Activated CD8-positive, alpha-beta T cell treated with anti-CD3 and anti-CD28 coated beads, Interleukin-2, amount 10 ng/mL, durations not matched to agents 7 days and 5 days (primary cell): ENCODE measurements around the gene SULT1A1. TPM values are rescaled to one million over a fixed set of nuclear protein-coding genes. Genes with fewer than 3 reads are reported as not detected.
"Not testable (repeated sequence)": the region's sequence is repeated elsewhere in the genome, so short reads cannot be mapped to it uniquely, and the experiment has no call there.

ENCODE experiments used
- ATAC-seq: fragments of 150-1000 bp; cut with Tn5 transposase; one replicate; pipeline ENCODE4 v1.10.0; 2021; ENCODE audit warnings: moderate library complexity
- CTCF ChIA-PET: fragments of 350-600 bp; sonication (Branson Sonifier 250); formaldehyde crosslinking; loops from one replicate; lab custom pipeline; 2021; ENCODE audit warnings: antibody characterized with exemption; lab: Charles Lee
- POLR2A ChIA-PET: fragments of 350-600 bp; sonication (Branson Sonifier 250); formaldehyde crosslinking; loops from one replicate; lab custom pipeline; 2021; ENCODE audit warnings: antibody characterized with exemption; lab: Charles Lee
- DNase-seq: peaks from one replicate; pipeline ENCODE4 v3.0.0-alpha.2; 2020
- H3K27ac Mint-ChIP-seq: one replicate; pipeline ENCODE4 v1.8.0; 2021; ENCODE audit warnings: mild to moderate bottlenecking, mixed read lengths
- H3K27me3 Mint-ChIP-seq: one replicate; pipeline ENCODE4 v1.8.0; 2021; ENCODE audit warnings: low read depth, mixed read lengths
- H3K36me3 Mint-ChIP-seq: one replicate; pipeline ENCODE4 v1.8.0; 2021; ENCODE audit warnings: low read depth, mixed read lengths
- H3K4me1 Mint-ChIP-seq: one replicate; pipeline ENCODE4 v1.8.0; 2021; ENCODE audit warnings: low read depth, mixed read lengths
- H3K4me3 Mint-ChIP-seq: one replicate; pipeline ENCODE4 v1.8.0; 2021; ENCODE audit warnings: mild to moderate bottlenecking, mixed read lengths
- H3K9me3 Mint-ChIP-seq: one replicate; pipeline ENCODE4 v1.8.0; 2022; ENCODE audit warnings: mixed read lengths; ENCODE audit not compliant: insufficient read depth
- total RNA-seq, 2 experiments: library from RNA; stranded (reverse); gene quantifications; one replicate each; pipeline ENCODE4 v1.2.3, GENCODE V29; 2021

The SULT1A1 gene
- total RNA-seq, 2 experiments from 2014 or later, result 11.8 to 13.0 TPM

GRCh38 chr16:28617874-28618273 is 8.0 kb upstream of the SULT1A1 start:
- Mint-ChIP-seq H3K36me3 (peaks cover 12% of the 10 kb centered on the region), H3K4me1 (peaks cover 12% of the 10 kb centered on the region), H3K27me3 (no peaks in the 10 kb centered on the region), H3K4me3 (no peak overlapping the region), H3K9me3 (no peaks in the 10 kb centered on the region), H3K27ac (no peak overlapping the region)
- ATAC-seq (no peak), DNase-seq (no peak)
- POLR2A ChIA-PET, result no interaction called here
- CTCF ChIA-PET, result no interaction called here

DNA sequence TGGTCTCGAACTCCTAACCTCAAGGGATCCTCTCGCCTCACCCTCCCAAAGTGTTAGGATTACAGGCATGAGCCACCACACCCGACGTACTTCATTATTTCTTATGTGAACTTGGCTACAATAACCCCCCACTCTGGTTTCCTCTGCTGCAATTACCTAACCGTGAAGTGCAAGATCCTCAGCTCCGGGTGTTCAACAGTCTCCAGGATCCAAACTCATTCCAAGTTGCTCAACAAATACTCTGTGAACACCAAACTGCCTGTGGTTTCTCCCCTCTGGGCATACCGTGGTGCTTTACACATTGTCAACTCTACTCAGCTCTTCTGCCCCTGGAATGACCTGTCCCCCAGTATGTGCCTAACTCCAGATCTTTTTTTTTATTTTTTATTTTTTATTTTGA is 6.8 kb upstream of the SULT1A1 start:
- DNase-seq (no peak), ATAC-seq (no peak)
- Mint-ChIP-seq H3K27ac (no peak overlapping the region), H3K36me3 (peaks cover 12% of the 10 kb centered on the region), H3K27me3 (no peaks in the 10 kb centered on the region), H3K4me3 (no peak overlapping the region), H3K4me1 (peaks cover 3% of the 10 kb centered on the region), H3K9me3 (no peaks in the 10 kb centered on the region)
- CTCF ChIA-PET, result interaction anchor here (1.2 kb wide), 1 partner anchor 24 kb away, joined by 4 read pairs; no protein-coding TSS in a partner anchor
- POLR2A ChIA-PET, result no interaction called here

- H3K36me3 Mint-ChIP-seq, result peaks cover 12% of the 10 kb centered on the region
- ATAC-seq, H3K4me1 Mint-ChIP-seq, POLR2A ChIA-PET, DNase-seq, H3K4me3 Mint-ChIP-seq, H3K27me3 Mint-ChIP-seq, H3K27ac Mint-ChIP-seq, H3K9me3 Mint-ChIP-seq: not testable (repeated sequence)
- CTCF ChIA-PET, result interaction anchor here (1.2 kb wide), 1 partner anchor 23 kb away, joined by 4 read pairs; no protein-coding TSS in a partner anchor
These were observed 6.4 kb upstream of the SULT1A1 start for GRCh38 chr16:28616224-28616577.

- POLR2A ChIA-PET, H3K27ac Mint-ChIP-seq, H3K4me1 Mint-ChIP-seq, CTCF ChIA-PET, H3K27me3 Mint-ChIP-seq, ATAC-seq, H3K4me3 Mint-ChIP-seq, H3K9me3 Mint-ChIP-seq: not testable (repeated sequence)
- peak; percentile 46 for DNase-seq
- H3K36me3 Mint-ChIP-seq, result peaks cover 11% of the 10 kb centered on the region
These were observed 5.8 kb upstream of the SULT1A1 start for GRCh38 chr16:28615486-28616223.

GRCh38 chr16:28614561-28614960 is 4.7 kb upstream of the SULT1A1 start:
- H3K4me3 Mint-ChIP-seq, H3K27ac Mint-ChIP-seq, POLR2A ChIA-PET, ATAC-seq, H3K9me3 Mint-ChIP-seq, CTCF ChIA-PET, H3K36me3 Mint-ChIP-seq, DNase-seq, H3K27me3 Mint-ChIP-seq: not testable (repeated sequence)
- peaks cover 12% of the 10 kb centered on the region for H3K4me1 Mint-ChIP-seq

DNA sequence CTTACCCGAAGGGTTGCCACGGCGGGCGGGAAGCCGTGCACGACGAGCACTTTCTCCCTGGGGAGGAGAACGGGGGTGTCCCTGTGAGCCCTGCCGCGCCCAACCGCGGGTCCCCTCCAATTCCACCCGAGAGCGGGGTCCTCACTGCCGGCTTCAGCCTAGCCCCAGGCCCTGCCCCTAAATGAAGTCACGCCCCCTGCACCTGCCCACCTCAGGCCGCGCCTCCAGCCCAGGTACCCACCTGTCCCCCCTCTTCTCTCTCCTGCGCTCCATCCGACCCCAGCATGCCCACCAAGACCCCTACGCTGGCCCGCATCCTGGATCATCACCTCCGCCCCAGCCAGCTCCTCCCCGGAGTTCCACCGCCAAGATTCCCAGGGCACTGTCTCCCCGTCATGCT is 4.1 kb upstream of the SULT1A1 start:
- H3K27ac Mint-ChIP-seq, CTCF ChIA-PET, ATAC-seq, H3K9me3 Mint-ChIP-seq, H3K36me3 Mint-ChIP-seq, H3K27me3 Mint-ChIP-seq, H3K4me3 Mint-ChIP-seq, DNase-seq, POLR2A ChIA-PET: not testable (repeated sequence)
- peaks cover 17% of the 10 kb centered on the region for H3K4me1 Mint-ChIP-seq

GRCh38 chr16:28612359-28613280 is 2.8 kb upstream of the SULT1A1 start:
- H3K9me3 Mint-ChIP-seq, H3K27ac Mint-ChIP-seq, H3K36me3 Mint-ChIP-seq, DNase-seq, CTCF ChIA-PET, H3K27me3 Mint-ChIP-seq, H3K4me3 Mint-ChIP-seq, POLR2A ChIA-PET: not testable (repeated sequence)
- ATAC-seq, result peak; percentile 95
- peaks cover 17% of the 10 kb centered on the region for H3K4me1 Mint-ChIP-seq

DNA sequence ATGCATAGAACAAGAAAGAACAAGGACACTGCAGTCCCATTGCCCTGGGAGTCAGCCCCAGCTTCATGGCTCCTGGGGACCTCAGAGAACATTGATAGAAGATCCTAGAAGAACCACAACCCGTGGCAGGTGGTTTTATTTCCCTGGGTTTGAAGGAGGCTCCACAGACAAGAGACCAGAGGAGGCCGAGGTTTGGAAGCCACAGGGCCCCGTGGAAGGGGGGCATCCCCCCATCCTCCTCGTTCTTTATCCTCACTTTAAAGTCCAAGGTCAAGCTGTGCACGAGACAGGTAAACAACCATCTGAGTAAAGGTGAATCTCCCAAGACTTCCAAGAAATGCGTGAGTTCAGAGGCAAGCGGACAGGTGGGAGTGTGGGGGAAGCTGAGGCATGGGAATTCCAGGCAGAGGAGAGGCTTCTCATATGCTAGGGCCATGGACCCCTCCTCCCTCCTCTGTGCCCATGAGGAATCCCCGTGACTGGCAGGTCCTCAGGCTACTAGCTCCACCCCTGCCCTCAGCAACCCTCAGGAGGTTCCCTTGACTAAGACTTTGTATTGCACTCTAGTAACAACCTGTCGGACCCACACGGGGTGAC is 849 bp upstream of the SULT1A1 start:
- H3K9me3 Mint-ChIP-seq, result no peaks in the 10 kb centered on the region
- CTCF ChIA-PET, result interaction anchor here (0.5 to 1.2 kb wide), 2 partner anchors 23 to 340 kb away, joined by 3 read pairs; partner anchors contain the start of gene NFATC2IP
- POLR2A ChIA-PET, result no interaction called here
- H3K4me1 Mint-ChIP-seq, result peaks cover 17% of the 10 kb centered on the region
- H3K27me3 Mint-ChIP-seq, result no peaks in the 10 kb centered on the region
- H3K4me3 Mint-ChIP-seq, result no peak overlapping the region
- no peak for ATAC-seq
- peak overlapping the region; percentile 45 for H3K27ac Mint-ChIP-seq
- DNase-seq, result no peak
- peaks cover 1% of the 10 kb centered on the region for H3K36me3 Mint-ChIP-seq

GRCh38 chr16:28608867-28609596 is 812 bp downstream of the SULT1A1 start:
- Mint-ChIP-seq H3K27ac (peak overlapping the region; percentile 55), H3K4me1 (peaks cover 17% of the 10 kb centered on the region)
- ATAC-seq, H3K36me3 Mint-ChIP-seq, POLR2A ChIA-PET, CTCF ChIA-PET, H3K9me3 Mint-ChIP-seq, H3K27me3 Mint-ChIP-seq, DNase-seq, H3K4me3 Mint-ChIP-seq: not testable (repeated sequence)

DNA sequence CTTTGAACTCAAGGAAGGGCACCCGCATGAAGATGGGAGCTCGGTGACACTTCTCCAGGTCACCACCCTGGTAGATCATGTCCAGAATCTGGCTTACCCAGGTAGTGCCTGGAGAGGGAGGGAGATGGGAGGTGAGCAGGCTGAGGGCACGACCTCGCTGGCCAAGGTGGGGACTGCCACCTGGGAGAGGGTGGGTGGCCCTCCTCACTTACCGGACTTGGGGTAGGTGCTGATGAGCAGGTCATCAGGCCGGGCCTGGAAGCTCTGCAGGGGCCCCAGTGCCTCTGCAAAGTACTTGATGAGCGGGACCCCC is 1.4 kb downstream of the SULT1A1 start:
- DNase-seq, H3K27ac Mint-ChIP-seq, H3K9me3 Mint-ChIP-seq, H3K36me3 Mint-ChIP-seq, POLR2A ChIA-PET, H3K4me3 Mint-ChIP-seq, H3K27me3 Mint-ChIP-seq, ATAC-seq, CTCF ChIA-PET: not testable (repeated sequence)
- peaks cover 17% of the 10 kb centered on the region for H3K4me1 Mint-ChIP-seq

DNA sequence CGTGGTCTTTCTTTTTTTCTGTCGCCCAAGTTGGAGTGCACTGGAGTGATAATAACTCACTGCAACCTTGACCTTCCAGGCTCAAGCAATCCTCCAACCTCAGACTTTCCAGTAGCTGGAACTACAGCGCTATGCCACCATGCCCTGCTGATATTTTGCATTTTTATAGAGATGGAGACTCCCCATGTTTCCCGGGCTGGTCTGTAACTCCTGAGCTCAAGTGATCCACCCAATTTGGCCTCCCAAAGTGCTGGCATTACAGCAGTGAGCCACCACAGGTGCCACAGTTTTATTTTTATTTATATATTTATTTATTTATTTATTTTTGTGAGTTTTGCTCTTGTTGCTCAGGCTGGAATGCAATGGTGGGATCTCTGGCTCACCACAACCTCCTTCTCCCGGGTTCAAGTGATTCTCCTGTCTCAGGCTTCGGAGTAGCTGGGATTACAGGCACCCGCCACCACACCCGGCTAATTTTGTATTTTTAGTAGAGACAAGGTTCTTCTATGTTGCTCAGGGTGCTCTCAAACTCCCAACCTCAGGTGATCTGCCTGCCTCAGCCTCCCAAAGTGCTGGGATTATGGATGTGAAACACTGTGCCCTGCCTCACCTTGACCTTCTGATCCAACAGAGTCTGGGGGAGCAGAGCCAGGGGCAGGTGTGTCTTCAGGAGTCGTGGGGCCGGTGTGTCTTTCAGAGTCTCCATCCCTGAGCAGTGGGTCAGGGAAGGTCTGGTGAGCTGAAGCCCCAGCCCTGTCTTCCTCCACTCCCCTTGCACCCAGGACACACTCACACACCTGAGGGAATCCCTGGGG is 2.0 kb downstream of the SULT1A1 start:
- H3K27me3 Mint-ChIP-seq, H3K4me3 Mint-ChIP-seq, POLR2A ChIA-PET, H3K36me3 Mint-ChIP-seq, ATAC-seq, DNase-seq, H3K27ac Mint-ChIP-seq, CTCF ChIA-PET, H3K9me3 Mint-ChIP-seq: not testable (repeated sequence)
- peaks cover 17% of the 10 kb centered on the region for H3K4me1 Mint-ChIP-seq
